SH-SY5Y (cell line): Measurements from ENCODE around the gene CLCF1.

Experiments used
- GATA2 ChIP-seq: IDR thresholded peaks from 2 replicates; pipeline ENCODE4 v1.6.1; 2011; ENCODE audit warnings: mild to moderate bottlenecking, low read depth, low read length
- GATA3 ChIP-seq: IDR thresholded peaks from 2 replicates; pipeline ENCODE4 v1.6.1; 2011; ENCODE audit warnings: low read depth, mild to moderate bottlenecking, low read length, moderate library complexity

GRCh38 chr11:67321313-67321871 lies 52.0 kb downstream of the CLCF1 start:
- no peak for TF ChIP-seq GATA3
- TF ChIP-seq GATA2, result no peak
